ENCODE data around the gene SIGLEC12.

SIGLEC12 gene

DNA sequence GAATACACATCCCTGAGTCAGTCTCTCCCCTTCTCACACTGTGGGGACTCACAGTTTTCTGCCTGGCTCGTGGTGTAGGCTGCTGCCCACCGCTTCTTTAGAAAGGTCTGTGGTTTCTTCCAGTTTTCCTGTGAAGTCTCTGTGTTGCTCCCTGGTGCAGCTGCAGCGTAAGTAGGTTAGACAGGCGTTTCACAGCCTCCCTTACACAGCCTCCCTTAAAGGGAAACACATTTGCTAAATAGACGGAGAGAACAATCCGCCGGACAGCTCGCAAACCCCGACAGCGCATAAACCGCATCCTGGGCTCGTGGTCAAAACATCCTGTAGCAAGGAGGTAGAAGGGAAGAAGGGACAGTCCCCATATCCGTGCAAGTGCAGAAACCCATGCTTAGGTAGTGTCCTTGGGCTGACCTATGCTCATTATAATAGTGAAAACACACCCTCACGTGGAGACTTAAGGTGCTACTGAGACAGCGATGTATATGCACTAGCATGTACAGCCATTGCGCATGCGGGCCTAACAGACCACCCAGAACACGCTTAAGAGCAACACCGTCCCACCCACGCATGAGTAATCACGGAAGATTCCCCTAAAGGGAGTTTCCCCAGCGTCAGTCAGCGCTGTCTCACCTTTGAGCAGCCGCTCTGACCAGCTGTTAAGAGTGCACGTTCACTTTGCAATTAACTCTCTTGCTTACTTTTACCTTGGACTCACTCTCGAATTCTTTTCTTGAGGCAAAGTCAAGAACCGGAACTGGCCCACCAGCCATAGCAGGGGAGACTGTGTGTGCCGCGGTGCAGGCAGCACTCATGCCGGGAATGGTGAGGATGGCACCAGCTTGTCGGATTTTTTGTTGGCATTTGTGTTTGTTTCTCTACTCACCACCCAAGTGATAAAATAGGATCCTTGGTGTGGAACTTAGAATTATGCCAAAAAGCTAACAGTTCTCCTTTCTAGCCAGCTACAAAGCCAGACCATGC lies 59.9 kb downstream of the SIGLEC12 start:
- no peak overlapping the region for H3K4me3 ChIP-seq (ENCODE audit: low read length)
- TF ChIP-seq, protein P1, sequence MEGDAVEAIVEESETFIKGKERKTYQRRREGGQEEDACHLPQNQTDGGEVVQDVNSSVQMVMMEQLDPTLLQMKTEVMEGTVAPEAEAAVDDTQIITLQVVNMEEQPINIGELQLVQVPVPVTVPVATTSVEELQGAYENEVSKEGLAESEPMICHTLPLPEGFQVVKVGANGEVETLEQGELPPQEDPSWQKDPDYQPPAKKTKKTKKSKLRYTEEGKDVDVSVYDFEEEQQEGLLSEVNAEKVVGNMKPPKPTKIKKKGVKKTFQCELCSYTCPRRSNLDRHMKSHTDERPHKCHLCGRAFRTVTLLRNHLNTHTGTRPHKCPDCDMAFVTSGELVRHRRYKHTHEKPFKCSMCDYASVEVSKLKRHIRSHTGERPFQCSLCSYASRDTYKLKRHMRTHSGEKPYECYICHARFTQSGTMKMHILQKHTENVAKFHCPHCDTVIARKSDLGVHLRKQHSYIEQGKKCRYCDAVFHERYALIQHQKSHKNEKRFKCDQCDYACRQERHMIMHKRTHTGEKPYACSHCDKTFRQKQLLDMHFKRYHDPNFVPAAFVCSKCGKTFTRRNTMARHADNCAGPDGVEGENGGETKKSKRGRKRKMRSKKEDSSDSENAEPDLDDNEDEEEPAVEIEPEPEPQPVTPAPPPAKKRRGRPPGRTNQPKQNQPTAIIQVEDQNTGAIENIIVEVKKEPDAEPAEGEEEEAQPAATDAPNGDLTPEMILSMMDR (conservative IDR thresholded peaks at IDR 0.05; ENCODE audit: low read length): no peak
- DNase-seq (ENCODE audit: low read depth): no peak
